Panc1 (cell line): ENCODE results near the gene XYLT1. TPM values are rescaled to one million over a fixed set of nuclear protein-coding genes. Genes with fewer than 3 reads are reported as not detected.

ENCODE experiments used
- ATAC-seq: fragments of 200-7000 bp; cut with Tn5 transposase; 2 replicates; pipeline ENCODE4 v1.9.1; 2020; ENCODE audit warnings: mild to moderate bottlenecking, moderate library complexity
- BruUV-seq: library from RNA; stranded (reverse); fragments of 400-500 nt; replicated peaks from 2 replicates; lab custom pipeline; 2021; lab: Mats Ljungman, UMichigan
- CTCF ChIA-PET: fragments of 300-600 bp; sonication (Branson Sonifier 250); formaldehyde crosslinking; loops from one replicate; lab custom pipeline; 2022; ENCODE audit warnings: antibody characterized with exemption; lab: Charles Lee
- POLR2A ChIA-PET: fragments of 300-600 bp; sonication (Branson Sonifier 250); formaldehyde crosslinking; loops from one replicate; lab custom pipeline; 2022; ENCODE audit warnings: antibody characterized with exemption; lab: Charles Lee
- DNase-seq: peaks from one replicate; pipeline ENCODE4 v3.0.0-alpha.2; 2010; ENCODE audit warnings: low read depth, low spot score
- H3K27ac ChIP-seq: 2 replicates; pipeline ENCODE4 v1.5.1; 2011; ENCODE audit warnings: mild to moderate bottlenecking, low read length, inconsistent platforms
- H3K27me3 ChIP-seq: fragments of 200-500 bp; sonication (Bioruptor generic); 2 replicates; pipeline ENCODE4 v1.6.0; 2014; ENCODE audit warnings: low read length, inconsistent platforms; ENCODE audit not compliant: control insufficient read depth, insufficient read depth
- H3K36me3 ChIP-seq: fragments of 200-500 bp; sonication (Bioruptor generic); 2 replicates; pipeline ENCODE4 v1.5.1; 2014; ENCODE audit warnings: inconsistent platforms, mild to moderate bottlenecking, low read length, moderate library complexity; ENCODE audit not compliant: control insufficient read depth, insufficient read depth
- H3K4me1 ChIP-seq: 2 replicates; pipeline ENCODE4 v1.5.1; 2011; ENCODE audit warnings: inconsistent platforms, mild to moderate bottlenecking, low read length, moderate library complexity; ENCODE audit not compliant: control insufficient read depth, insufficient read depth
- H3K4me3 ChIP-seq, 2 experiments: 2 replicates each; pipeline ENCODE4 v1.5.1; 2011 to 2012; ENCODE audit warnings: low read depth in 2 of 2, low read length in 2 of 2, mild to moderate bottlenecking in 2 of 2, inconsistent platforms in 1 of 2, moderate library complexity in 1 of 2
- H3K9me3 ChIP-seq: fragments of 200-500 bp; sonication (Bioruptor generic); 2 replicates; pipeline ENCODE4 v1.5.1; 2014; ENCODE audit warnings: low read depth, mild to moderate bottlenecking, inconsistent platforms, low read length, moderate library complexity; ENCODE audit not compliant: control insufficient read depth, insufficient read depth
- POLR2AphosphoS5 ChIP-seq: IDR thresholded peaks from 2 replicates; pipeline ENCODE4 v1.6.1; 2012; ENCODE audit warnings: mild to moderate bottlenecking, low read depth, low read length, moderate library complexity
- SIN3A ChIP-seq: IDR thresholded peaks from 2 replicates; pipeline ENCODE4 v1.6.1; 2012; ENCODE audit warnings: low read depth, mild to moderate bottlenecking, low read length, moderate library complexity, borderline replicate concordance; ENCODE audit not compliant: insufficient read depth
- TCF7L2 ChIP-seq: IDR thresholded peaks from 2 replicates; pipeline ENCODE4 v1.6.1; 2011; ENCODE audit warnings: mild to moderate bottlenecking, low read depth, low read length, inconsistent platforms
- in situ Hi-C: cut with HindIII; loops from 2 replicates; pipeline ENCODE4 v1.10.0; 2016; ENCODE audit warnings: low sequenced_read_pairs, low pct_unique_long_range_greater_than_20kb
- intact Hi-C: fragments of 100-400 bp; cut with micrococcal nuclease; formaldehyde crosslinking; loops from one replicate; pipeline ENCODE4 v1.10.0; 2022; ENCODE audit not compliant: unreplicated experiment
- total RNA-seq: library from RNA; stranded (reverse); gene quantifications from one replicate; pipeline ENCODE4 v1.2.1, GENCODE V29; 2021; ENCODE audit not compliant: unreplicated experiment
- TF ChIP-seq, protein P1 (sequence below), 2 experiments: IDR thresholded peaks; 2 replicates each; pipeline ENCODE4 v1.6.1; 2011 to 2012; ENCODE audit warnings: low read depth in 2 of 2, control low read depth in 1 of 2, low read length in 1 of 2, mild to moderate bottlenecking in 1 of 2, moderate library complexity in 1 of 2; ENCODE audit not compliant: insufficient read depth in 1 of 2
- TF ChIP-seq, protein P2 (sequence below): fragments of 450-650 bp; IDR thresholded peaks from 2 replicates; pipeline ENCODE4 v1.5.1; 2017; ENCODE audit warnings: mild to moderate bottlenecking

XYLT1 gene
- total RNA-seq, 1 experiment from 2014 or later = 0.62 TPM

DNA sequence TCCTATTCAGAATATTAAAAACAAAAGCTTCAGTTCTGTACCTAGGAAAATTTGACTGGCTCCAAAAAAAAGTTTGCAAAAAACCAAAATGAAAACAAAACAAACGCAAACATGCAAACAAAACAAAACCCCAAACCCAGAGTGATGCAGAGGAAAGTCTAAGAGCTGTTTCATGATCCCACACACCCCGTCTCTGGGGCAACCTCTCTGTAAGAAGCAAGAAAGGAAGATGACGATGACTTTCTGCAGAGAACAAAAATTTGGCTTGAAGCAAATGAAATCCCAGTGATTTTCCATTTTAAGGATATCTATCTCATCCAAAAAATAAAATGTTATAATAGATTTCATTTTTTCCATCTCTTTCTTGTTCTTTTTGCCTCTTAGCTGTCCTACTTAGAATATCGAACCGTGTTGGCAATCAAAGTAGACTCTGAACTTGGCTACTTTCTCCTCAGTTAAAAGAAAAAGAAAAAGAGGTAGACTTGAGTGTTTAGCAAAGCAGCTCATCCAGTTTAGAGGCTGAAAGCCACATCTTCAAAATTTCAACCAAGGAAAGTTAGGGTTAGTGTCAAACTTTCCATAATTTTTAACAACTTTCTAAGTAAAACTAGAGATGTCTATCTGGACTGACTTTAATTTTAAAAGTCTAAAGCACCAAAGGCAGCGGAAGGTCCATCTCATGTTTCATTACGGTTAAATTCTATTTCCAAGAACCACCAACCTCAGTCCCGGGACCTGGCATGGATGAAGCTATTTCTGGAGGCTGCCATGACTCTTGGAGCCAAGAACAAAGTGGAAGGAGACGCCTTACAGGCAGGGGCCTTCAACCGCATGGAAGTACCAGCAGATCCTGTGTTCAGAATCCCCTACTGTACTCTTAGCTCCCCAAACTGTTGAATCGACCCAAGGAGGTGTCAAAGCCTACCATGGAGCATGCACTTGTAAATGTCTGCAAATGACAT lies 180.8 kb downstream of the XYLT1 start:
- H3K27me3 ChIP-seq = peaks cover 9% of the 10 kb centered on the region
- H3K36me3 ChIP-seq = no peaks in the 10 kb centered on the region
- H3K4me1 ChIP-seq = no peaks in the 10 kb centered on the region
- intact Hi-C loops (no loop called here), in situ Hi-C loops (no loop called here)
- TF ChIP-seq, protein P1, sequence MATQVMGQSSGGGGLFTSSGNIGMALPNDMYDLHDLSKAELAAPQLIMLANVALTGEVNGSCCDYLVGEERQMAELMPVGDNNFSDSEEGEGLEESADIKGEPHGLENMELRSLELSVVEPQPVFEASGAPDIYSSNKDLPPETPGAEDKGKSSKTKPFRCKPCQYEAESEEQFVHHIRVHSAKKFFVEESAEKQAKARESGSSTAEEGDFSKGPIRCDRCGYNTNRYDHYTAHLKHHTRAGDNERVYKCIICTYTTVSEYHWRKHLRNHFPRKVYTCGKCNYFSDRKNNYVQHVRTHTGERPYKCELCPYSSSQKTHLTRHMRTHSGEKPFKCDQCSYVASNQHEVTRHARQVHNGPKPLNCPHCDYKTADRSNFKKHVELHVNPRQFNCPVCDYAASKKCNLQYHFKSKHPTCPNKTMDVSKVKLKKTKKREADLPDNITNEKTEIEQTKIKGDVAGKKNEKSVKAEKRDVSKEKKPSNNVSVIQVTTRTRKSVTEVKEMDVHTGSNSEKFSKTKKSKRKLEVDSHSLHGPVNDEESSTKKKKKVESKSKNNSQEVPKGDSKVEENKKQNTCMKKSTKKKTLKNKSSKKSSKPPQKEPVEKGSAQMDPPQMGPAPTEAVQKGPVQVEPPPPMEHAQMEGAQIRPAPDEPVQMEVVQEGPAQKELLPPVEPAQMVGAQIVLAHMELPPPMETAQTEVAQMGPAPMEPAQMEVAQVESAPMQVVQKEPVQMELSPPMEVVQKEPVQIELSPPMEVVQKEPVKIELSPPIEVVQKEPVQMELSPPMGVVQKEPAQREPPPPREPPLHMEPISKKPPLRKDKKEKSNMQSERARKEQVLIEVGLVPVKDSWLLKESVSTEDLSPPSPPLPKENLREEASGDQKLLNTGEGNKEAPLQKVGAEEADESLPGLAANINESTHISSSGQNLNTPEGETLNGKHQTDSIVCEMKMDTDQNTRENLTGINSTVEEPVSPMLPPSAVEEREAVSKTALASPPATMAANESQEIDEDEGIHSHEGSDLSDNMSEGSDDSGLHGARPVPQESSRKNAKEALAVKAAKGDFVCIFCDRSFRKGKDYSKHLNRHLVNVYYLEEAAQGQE (IDR thresholded peaks at IDR 0.05; ENCODE audit: insufficient read depth in 1 of 2, low read depth in 2 of 2, low read length in 1 of 2) = no peak
- no peak for TF ChIP-seq TCF7L2
- no peak for TF ChIP-seq SIN3A
- TF ChIP-seq, protein P2, sequence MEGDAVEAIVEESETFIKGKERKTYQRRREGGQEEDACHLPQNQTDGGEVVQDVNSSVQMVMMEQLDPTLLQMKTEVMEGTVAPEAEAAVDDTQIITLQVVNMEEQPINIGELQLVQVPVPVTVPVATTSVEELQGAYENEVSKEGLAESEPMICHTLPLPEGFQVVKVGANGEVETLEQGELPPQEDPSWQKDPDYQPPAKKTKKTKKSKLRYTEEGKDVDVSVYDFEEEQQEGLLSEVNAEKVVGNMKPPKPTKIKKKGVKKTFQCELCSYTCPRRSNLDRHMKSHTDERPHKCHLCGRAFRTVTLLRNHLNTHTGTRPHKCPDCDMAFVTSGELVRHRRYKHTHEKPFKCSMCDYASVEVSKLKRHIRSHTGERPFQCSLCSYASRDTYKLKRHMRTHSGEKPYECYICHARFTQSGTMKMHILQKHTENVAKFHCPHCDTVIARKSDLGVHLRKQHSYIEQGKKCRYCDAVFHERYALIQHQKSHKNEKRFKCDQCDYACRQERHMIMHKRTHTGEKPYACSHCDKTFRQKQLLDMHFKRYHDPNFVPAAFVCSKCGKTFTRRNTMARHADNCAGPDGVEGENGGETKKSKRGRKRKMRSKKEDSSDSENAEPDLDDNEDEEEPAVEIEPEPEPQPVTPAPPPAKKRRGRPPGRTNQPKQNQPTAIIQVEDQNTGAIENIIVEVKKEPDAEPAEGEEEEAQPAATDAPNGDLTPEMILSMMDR = no peak
- TF ChIP-seq POLR2AphosphoS5 = no peak
- BruUV-seq = no TSS peak
- ChIA-PET CTCF (interaction anchor here (0.6 to 0.7 kb wide), 2 partner anchors 53 to 132 kb away, joined by 3 read pairs; no protein-coding TSS in a partner anchor), POLR2A (no interaction called here)
- DNase-seq (no peak), ATAC-seq (no peak)
- H3K9me3 ChIP-seq = no peaks in the 10 kb centered on the region
- H3K4me3 ChIP-seq = no peak overlapping the region
- H3K27ac ChIP-seq = no peak overlapping the region

DNA sequence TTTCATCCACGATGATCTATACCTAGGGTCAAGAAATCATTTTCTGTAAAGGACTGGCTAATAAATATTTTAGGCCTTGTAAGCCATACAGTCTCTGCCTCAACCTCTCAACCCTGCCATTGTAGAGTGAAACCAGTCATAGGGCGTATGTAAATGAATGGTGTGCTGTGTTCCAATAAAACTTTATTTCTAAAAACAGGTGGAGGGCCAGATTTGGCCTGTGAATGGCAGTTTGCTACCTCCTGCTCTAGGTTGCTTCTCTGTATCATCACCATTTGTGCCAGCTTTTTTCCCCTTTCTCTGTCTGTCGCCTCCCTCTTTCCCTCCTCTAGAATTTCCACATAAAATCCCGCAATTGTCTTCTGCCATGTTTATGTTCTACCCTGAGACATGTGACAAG lies 181.7 kb downstream of the XYLT1 start:
- ChIA-PET CTCF (no interaction called here), POLR2A (no interaction called here)
- Histone ChIP-seq H3K27me3 (peaks cover 8% of the 10 kb centered on the region), H3K36me3 (no peaks in the 10 kb centered on the region), H3K27ac (no peak overlapping the region), H3K4me1 (no peaks in the 10 kb centered on the region), H3K9me3 (no peaks in the 10 kb centered on the region), H3K4me3 (no peak overlapping the region)
- intact Hi-C loops = no loop called here
- in situ Hi-C loops = no loop called here
- ATAC-seq (no peak), DNase-seq (no peak)
- no TSS peak for BruUV-seq
- TF ChIP-seq, protein P2 = no peak
- TF ChIP-seq TCF7L2 = no peak
- TF ChIP-seq, protein P1 (IDR thresholded peaks at IDR 0.05; ENCODE audit: insufficient read depth in 1 of 2, low read depth in 2 of 2, low read length in 1 of 2) = no peak
- TF ChIP-seq SIN3A = no peak
- no peak for TF ChIP-seq POLR2AphosphoS5
